ENCODE measurements around the gene INAFM2.

INAFM2 gene

GRCh38 chr15:40307421-40308211 is 15.9 kb upstream of the INAFM2 start, which contains the start of gene PLCB2:
Gene PLCB2, minus strand, starts transcription at chr15:40307935. Its CDS starts 263 bp downstream, at chr15:40307672.
- TF ChIP-seq, protein P1, sequence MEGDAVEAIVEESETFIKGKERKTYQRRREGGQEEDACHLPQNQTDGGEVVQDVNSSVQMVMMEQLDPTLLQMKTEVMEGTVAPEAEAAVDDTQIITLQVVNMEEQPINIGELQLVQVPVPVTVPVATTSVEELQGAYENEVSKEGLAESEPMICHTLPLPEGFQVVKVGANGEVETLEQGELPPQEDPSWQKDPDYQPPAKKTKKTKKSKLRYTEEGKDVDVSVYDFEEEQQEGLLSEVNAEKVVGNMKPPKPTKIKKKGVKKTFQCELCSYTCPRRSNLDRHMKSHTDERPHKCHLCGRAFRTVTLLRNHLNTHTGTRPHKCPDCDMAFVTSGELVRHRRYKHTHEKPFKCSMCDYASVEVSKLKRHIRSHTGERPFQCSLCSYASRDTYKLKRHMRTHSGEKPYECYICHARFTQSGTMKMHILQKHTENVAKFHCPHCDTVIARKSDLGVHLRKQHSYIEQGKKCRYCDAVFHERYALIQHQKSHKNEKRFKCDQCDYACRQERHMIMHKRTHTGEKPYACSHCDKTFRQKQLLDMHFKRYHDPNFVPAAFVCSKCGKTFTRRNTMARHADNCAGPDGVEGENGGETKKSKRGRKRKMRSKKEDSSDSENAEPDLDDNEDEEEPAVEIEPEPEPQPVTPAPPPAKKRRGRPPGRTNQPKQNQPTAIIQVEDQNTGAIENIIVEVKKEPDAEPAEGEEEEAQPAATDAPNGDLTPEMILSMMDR (IDR thresholded peaks at IDR 0.05; ENCODE audit: low read depth, low read length, poor library complexity, severe bottlenecking): peak; percentile 59
- TF ChIP-seq EZH2phosphoT487 (IDR thresholded peaks at IDR 0.05; ENCODE audit: borderline replicate concordance, low read length): no peak
- H3K4me1 ChIP-seq (ENCODE audit: control insufficient read depth, low read length): peaks cover 32% of the 10 kb centered on the region
- H3K4me3 ChIP-seq (ENCODE audit: low read length): peak within 1 kb of the TSS; percentile 73
- H3K27ac ChIP-seq (ENCODE audit: low read depth, low read length): peak within 1 kb of the TSS; percentile 61
- H3K9me2 ChIP-seq (replicated peaks; ENCODE audit: control insufficient read depth, low read length): no peaks in the 10 kb centered on the region
- no peaks in the 10 kb centered on the region for H3K79me2 ChIP-seq (ENCODE audit: control insufficient read depth, low read length)
- peaks cover 15% of the 10 kb centered on the region; the same call in 1 of the 2 replicates for H3K27me3 ChIP-seq (ENCODE audit: control insufficient read depth, low read length)
- H3K36me3 ChIP-seq (ENCODE audit: control insufficient read depth, low read length): no peaks in the 10 kb centered on the region
- H4K20me1 ChIP-seq (ENCODE audit: control insufficient read depth, insufficient read depth, low read depth, low read length): no peaks in the 10 kb centered on the region
- peak within 1 kb of the TSS; percentile 73 for H3K4me2 ChIP-seq (ENCODE audit: low read length)
- no peaks in the 10 kb centered on the region for H3K9me3 ChIP-seq (ENCODE audit: control insufficient read depth, insufficient read depth, low read length)
- no peaks in the 10 kb centered on the region for H3F3A ChIP-seq (ENCODE audit: control insufficient read depth, insufficient read depth)

DNA sequence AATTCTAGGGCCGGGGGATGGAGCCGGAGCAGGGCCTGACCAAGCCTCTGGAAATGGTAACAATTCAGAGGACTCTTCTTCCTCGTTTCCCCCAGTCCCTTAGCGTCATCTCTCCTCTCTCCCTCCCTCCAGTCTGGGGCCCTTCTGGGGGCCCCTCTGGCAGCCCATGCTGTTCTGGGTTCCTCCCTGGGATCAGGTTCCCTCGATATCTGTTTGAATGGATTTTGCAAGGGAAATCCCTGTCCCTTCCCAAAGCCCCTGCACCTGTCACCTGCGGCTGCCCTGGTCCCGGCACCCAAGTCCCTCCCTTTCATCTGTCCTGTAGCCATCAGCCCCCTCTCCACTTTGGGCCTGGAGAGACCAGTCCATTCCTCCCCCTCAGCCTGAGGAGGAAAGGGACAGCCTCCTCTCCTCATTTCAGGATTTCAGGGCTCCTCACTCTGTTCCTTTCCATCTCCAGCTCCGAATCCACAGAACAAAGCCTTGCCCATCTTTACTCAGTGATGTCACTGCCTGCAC is 14.1 kb upstream of the INAFM2 start:
- H3K36me3 ChIP-seq (ENCODE audit: control insufficient read depth, low read length): no peaks in the 10 kb centered on the region
- no peaks in the 10 kb centered on the region for H4K20me1 ChIP-seq (ENCODE audit: control insufficient read depth, insufficient read depth, low read depth, low read length)
- no peak overlapping the region for H3K27ac ChIP-seq (ENCODE audit: low read depth, low read length)
- H3K4me2 ChIP-seq (ENCODE audit: low read length): peak overlapping the region; percentile 73
- H3K9me2 ChIP-seq (replicated peaks; ENCODE audit: control insufficient read depth, low read length): no peaks in the 10 kb centered on the region
- H3K79me2 ChIP-seq (ENCODE audit: control insufficient read depth, low read length): no peaks in the 10 kb centered on the region
- no peak for TF ChIP-seq EZH2phosphoT487 (IDR thresholded peaks at IDR 0.05; ENCODE audit: borderline replicate concordance, low read length)
- TF ChIP-seq, protein P1 (IDR thresholded peaks at IDR 0.05; ENCODE audit: low read depth, low read length, poor library complexity, severe bottlenecking): no peak
- H3K9me3 ChIP-seq (ENCODE audit: control insufficient read depth, insufficient read depth, low read length): no peaks in the 10 kb centered on the region
- peaks cover 32% of the 10 kb centered on the region for H3K4me1 ChIP-seq (ENCODE audit: control insufficient read depth, low read length)
- peak overlapping the region; percentile 73 for H3K4me3 ChIP-seq (ENCODE audit: low read length)
- H3K27me3 ChIP-seq (ENCODE audit: control insufficient read depth, low read length): peaks cover 27% of the 10 kb centered on the region
- no peaks in the 10 kb centered on the region for H3F3A ChIP-seq (ENCODE audit: control insufficient read depth, insufficient read depth)

DNA sequence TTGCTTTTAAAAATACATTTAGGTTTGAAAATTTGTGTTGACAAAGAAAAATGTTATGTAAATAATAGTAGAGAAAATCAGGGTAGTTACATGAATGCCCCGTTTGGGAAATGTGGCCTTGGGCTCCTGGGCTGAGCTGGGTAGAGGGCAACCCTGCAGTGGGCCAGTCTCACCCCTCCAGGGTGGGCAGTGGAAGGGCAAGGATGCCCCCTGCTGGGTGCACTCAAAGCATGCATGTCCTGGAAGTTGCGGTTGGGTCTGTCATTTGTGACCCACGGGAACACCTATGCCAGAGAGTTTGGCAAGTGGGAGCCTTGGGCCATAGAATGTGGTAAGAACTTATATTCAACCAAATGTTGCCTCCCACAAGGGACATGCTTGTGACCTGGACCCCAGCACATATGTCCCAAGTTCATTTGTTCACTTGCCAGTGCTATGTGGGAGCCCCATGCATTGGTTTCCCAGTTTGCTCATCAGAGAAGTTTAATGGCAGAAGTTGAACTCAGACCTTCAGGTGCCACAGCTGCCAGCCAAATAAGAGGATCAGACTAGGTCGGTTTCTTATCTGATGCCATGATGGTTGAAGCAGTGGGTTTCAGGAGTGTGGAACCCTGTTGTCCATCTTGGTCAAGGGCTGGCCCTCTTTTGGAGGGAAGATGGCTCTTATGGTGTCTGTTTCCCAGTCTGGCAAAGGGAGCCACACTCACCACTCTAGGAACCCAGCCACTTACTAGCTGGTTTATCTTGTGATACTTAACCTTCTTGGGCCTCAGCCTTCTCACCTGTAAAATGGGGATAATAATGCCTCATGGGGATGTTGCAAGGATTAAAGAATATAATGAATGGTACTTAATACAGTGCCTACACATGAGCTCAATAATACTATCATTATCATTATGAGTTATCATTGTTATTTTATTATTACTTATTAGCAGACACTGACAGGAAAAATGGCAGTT is 13.2 kb upstream of the INAFM2 start:
- Histone ChIP-seq H3K36me3 (ENCODE audit: control insufficient read depth, low read length) (no peaks in the 10 kb centered on the region), H3K4me2 (ENCODE audit: low read length) (no peak overlapping the region), H3K9me2 (replicated peaks; ENCODE audit: control insufficient read depth, low read length) (no peaks in the 10 kb centered on the region), H3K4me3 (ENCODE audit: low read length) (no peak overlapping the region), H3K9me3 (ENCODE audit: control insufficient read depth, insufficient read depth, low read length) (no peaks in the 10 kb centered on the region), H3K4me1 (ENCODE audit: control insufficient read depth, low read length) (peaks cover 32% of the 10 kb centered on the region), H3K27me3 (ENCODE audit: control insufficient read depth, low read length) (peaks cover 33% of the 10 kb centered on the region), H3K27ac (ENCODE audit: low read depth, low read length) (no peak overlapping the region), H3F3A (ENCODE audit: control insufficient read depth, insufficient read depth) (no peaks in the 10 kb centered on the region), H3K79me2 (ENCODE audit: control insufficient read depth, low read length) (no peaks in the 10 kb centered on the region), H4K20me1 (ENCODE audit: control insufficient read depth, insufficient read depth, low read depth, low read length) (no peaks in the 10 kb centered on the region)
- TF ChIP-seq, protein P1 (IDR thresholded peaks at IDR 0.05; ENCODE audit: low read depth, low read length, poor library complexity, severe bottlenecking): peak; percentile 82
- TF ChIP-seq EZH2phosphoT487 (IDR thresholded peaks at IDR 0.05; ENCODE audit: borderline replicate concordance, low read length): no peak
